GM18870 (cell line): ENCODE measurements around the gene GTPBP6.
"Not testable (repeated sequence)": the region's sequence is repeated elsewhere in the genome, so short reads cannot be mapped to it uniquely, and the experiment has no call there.

Source experiments
- ATAC-seq: cut with Tn5 transposase; IDR thresholded peaks from one replicate; pipeline ENCODE4 v1.9.1; 2021; ENCODE audit warnings: moderate library complexity; ENCODE audit not compliant: unreplicated experiment

GTPBP6 gene

DNA sequence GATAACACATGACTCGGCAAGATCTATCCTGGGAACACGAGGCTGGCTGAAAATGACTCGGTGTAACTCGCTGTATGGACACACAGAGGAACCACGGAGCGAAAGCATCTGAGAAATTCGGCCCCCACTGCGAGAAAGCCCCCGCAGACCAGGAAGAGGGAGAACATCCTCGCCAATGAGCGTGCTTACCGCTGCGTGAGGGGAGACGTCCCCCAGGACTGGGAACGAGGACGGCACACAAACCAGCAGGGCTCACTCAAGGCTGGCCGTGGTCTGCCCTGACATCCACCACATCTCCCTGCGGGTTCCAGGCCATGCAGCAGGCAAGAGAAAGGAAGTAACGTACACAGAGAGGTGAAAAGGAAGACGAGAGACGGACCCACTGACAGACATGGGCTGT lies 17.6 kb upstream of the GTPBP6 start:
- ATAC-seq = no peak

GRCh38 chrX:335758-336155 lies 17.2 kb upstream of the GTPBP6 start:
- no peak for ATAC-seq

- ATAC-seq = no peak
Observed at GRCh38 chrX:334971-335757, 16.6 kb upstream of the GTPBP6 start.

- ATAC-seq = no peak
Observed at GRCh38 chrX:334331-334891, 15.8 kb upstream of the GTPBP6 start.

- ATAC-seq = no peak
Observed at GRCh38 chrX:333611-334311, 15.2 kb upstream of the GTPBP6 start.

GRCh38 chrX:332916-333610 lies 14.5 kb upstream of the GTPBP6 start:
- no peak for ATAC-seq

DNA sequence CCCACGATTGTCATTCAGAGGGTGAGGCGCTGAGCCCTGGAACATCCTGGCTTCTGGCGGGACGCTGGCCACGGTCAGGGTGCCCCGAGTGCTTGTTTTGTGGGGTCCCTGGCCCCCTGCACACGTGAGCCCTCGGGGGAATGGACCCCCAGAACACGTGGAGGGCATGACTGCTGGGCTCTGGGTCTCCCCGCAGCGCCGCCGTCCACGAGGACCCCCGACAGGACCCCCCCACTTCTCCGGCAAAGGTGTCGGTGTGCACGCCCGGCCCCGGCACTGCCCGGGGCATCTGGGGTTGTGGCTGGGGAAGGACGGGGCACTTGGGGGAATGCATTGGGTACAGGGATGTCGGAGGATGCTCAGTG lies 13.9 kb upstream of the GTPBP6 start:
- ATAC-seq = no peak

GRCh38 chrX:331825-332495 lies 13.4 kb upstream of the GTPBP6 start:
- ATAC-seq = no peak

DNA sequence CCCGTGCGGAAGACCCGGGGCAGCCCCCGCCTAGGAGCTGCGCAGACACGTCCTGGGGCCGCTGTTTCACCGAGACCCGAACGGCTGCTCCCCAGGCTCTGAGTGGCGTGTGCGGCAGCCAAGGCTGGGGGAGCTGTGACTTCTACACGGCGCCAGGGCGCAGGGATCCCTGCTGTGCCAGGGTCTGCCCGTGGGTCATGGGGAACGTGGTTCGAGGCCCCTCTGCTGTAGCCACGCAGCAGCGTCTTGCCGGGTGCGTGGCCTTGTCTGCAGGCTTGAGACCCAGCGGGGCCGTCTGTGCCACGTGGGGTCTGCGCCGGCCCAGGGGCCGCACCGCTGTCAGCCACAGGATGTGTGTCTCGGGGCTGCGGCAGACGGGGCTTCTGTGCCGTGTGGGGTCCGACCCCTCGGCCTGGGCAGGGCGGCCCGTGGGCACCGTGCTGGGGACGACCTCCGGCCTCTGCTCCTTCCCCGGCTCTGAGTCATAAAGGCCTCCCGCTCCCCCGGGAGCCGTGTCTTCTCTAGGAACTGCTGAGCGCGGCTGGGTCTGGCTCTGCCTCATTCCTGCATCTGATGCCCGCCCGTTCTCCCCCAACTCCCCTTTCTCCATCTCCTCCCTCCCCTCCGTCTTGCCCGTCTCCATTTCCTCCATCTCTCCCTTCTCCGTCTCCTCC lies 12.7 kb upstream of the GTPBP6 start:
- ATAC-seq = no peak

GRCh38 chrX:330726-331150 lies 12.1 kb upstream of the GTPBP6 start:
- ATAC-seq = no peak

GRCh38 chrX:330141-330725 lies 11.6 kb upstream of the GTPBP6 start:
- ATAC-seq = not testable (repeated sequence)

DNA sequence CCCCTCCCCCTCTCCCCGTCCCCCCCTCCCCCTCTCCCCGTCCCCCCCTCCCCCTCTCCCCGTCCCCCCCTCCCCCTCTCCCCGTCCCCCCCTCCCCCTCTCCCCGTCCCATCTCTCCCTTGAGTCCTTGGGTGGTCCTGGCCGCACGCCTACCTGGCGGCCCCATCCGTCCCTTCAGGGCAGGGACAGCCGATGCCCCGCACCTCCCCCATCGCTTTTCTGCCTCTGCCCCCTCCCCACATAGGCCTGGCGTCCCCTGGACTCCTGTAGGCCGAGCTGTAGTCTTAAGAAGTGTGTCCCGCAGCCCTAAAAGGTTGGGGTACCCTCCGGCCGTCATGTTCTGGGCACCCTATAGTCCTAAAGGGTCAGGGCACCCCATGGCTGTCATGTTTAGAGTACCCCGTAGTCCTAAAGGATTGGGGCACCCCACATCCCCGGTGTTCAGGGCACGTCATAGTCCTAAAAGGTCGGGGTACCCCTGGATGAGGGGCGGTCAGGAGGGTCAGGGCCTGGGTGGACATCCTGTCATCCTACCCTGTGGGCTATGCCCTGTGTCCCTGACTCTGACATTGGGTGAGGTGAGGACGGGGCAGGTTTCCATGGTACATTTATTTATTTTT lies 10.8 kb upstream of the GTPBP6 start:
- ATAC-seq = no peak

DNA sequence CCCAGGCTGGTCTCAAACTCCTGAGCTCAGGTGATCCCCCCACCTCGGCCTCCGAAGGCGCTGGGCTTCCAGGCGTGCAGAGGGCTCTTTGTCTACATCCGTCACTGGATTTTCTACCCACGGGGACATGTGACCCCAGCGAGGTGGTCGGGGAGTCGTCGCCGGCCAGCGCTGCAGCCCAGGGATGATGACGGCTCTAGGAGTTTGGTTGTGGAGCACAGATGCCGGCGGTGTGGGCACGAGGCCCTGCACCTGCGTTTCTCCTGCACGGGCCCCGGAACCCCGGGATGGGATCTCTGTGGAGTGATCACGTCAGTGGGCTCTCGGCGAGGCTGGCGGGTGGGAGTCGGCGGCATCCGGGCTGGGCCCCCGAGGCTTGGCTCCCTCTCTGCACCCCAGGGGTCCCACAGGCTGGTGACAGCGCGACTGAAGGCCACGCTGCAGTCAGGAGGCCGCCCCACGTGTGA lies 9.1 kb upstream of the GTPBP6 start:
- no peak for ATAC-seq

- ATAC-seq = not testable (repeated sequence)
Observed at GRCh38 chrX:324664-325063, 6.1 kb upstream of the GTPBP6 start.

- no peak for ATAC-seq
Observed at GRCh38 chrX:323721-324628, 5.4 kb upstream of the GTPBP6 start.

DNA sequence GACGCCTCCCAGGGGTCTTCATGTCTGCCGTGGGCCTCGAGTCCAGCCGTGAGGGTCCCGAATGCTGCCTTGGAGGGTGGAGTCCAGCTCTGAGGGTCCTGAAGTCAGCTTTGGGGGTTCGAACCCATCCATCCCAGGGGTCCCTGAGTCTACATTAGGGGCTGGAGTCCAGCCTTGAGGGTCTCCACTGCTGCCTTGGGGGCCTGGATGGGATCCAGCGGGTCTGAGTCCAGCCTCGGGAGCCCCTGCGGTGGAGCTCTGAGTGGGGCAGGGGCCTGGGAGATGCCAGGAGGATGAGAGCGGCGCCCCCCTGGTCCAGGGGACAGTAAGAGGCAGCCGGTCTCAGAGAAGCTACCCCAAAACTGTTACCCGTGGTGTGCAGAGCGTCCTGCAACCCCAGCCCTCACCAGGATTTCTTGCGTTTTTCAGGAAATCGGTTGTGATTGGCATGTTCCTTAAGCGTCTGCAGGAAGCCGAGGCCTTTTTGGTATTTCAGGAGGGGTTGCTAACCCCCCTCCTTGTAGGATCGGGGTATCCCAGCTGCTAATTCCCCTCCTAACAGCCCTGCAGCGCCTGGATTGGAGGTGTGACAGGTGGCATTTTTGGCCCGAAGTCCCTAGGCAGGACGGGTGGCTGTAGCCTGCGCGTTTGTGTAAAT lies 1.7 kb upstream of the GTPBP6 start:
- no peak for ATAC-seq

GRCh38 chrX:319579-320125 lies 1.1 kb upstream of the GTPBP6 start:
- no peak for ATAC-seq
